Measurements from ENCODE around the gene LANCL2. TPM values are rescaled to one million over a fixed set of nuclear protein-coding genes. Genes with fewer than 3 reads are reported as not detected.

LANCL2 gene
- total and polyA plus RNA-seq, 8 donors: 4.9 to 25.9 (median 16.4) TPM

GRCh38 chr7:55452971-55453370 is 87.8 kb downstream of the LANCL2 start:
- no peak for TF ChIP-seq POLR2A (IDR thresholded peaks at IDR 0.05)
- no peak for TF ChIP-seq POLR2AphosphoS5 (IDR thresholded peaks at IDR 0.05)
- TF ChIP-seq CTCF (IDR thresholded peaks at IDR 0.05): no peak
- no peak for TF ChIP-seq EP300 (IDR thresholded peaks at IDR 0.05)
- Histone ChIP-seq H3K27ac (no peak overlapping the region), H3K36me3 (no peaks in the 10 kb centered on the region), H3K4me1 (no peaks in the 10 kb centered on the region), H3K4me3 (no peak overlapping the region), H3K9me3 (peaks cover 0 to 21% (median 4%) of the 10 kb centered on the region in 4 donors), H3K27me3 (peaks cover 0 to 18% (median 0%) of the 10 kb centered on the region in 3 donors)
- WGBS, 5 donors: 81 to 96% (median 95%) methylated on average over 4 of the region's 4 CpGs
- DNase-seq: no peak
- intact Hi-C loops (cut with DNase I; ENCODE audit: low total_unique reads): no loop called here

GRCh38 chr7:55457801-55458200 is 92.7 kb downstream of the LANCL2 start:
- Histone ChIP-seq H3K9me3 (peaks cover 0 to 46% (median 15%) of the 10 kb centered on the region in 4 donors), H3K27me3 (no peaks in the 10 kb centered on the region), H3K27ac (no peak overlapping the region), H3K36me3 (no peaks in the 10 kb centered on the region), H3K4me1 (no peaks in the 10 kb centered on the region), H3K4me3 (no peak overlapping the region)
- TF ChIP-seq POLR2AphosphoS5 (IDR thresholded peaks at IDR 0.05) (no peak), POLR2A (IDR thresholded peaks at IDR 0.05) (no peak), CTCF (IDR thresholded peaks at IDR 0.05) (no peak), EP300 (IDR thresholded peaks at IDR 0.05) (no peak)
- DNase-seq: no peak
- intact Hi-C loops (cut with DNase I; ENCODE audit: low total_unique reads): no loop called here
- 94 to 98% (median 97%) methylated on average over 1 of the region's 1 CpG for WGBS, 5 donors

GRCh38 chr7:55458351-55458750 is 93.2 kb downstream of the LANCL2 start:
- WGBS, 5 donors: 77 to 93% (median 87%) methylated on average over 1 of the region's 1 CpG

GRCh38 chr7:55463686-55464262 is 98.6 kb downstream of the LANCL2 start:
- DNase-seq: peak in 1 of 2 donors; percentile 14

More at GRCh38 chr7:55458351-55458750, 93.2 kb downstream of the LANCL2 start:
- intact Hi-C loops (cut with DNase I; ENCODE audit: low total_unique reads): no loop called here
- H3K4me3 ChIP-seq: no peak overlapping the region
- H3K4me1 ChIP-seq: no peaks in the 10 kb centered on the region
- no peak for DNase-seq
- H3K36me3 ChIP-seq: peaks cover 0 to 1% (median 0%) of the 10 kb centered on the region in 4 donors
- H3K27ac ChIP-seq: no peak overlapping the region
- TF ChIP-seq POLR2A (IDR thresholded peaks at IDR 0.05) (no peak), CTCF (IDR thresholded peaks at IDR 0.05) (no peak), POLR2AphosphoS5 (IDR thresholded peaks at IDR 0.05) (no peak), EP300 (IDR thresholded peaks at IDR 0.05) (no peak)
- H3K9me3 ChIP-seq: peaks cover 0 to 46% (median 15%) of the 10 kb centered on the region in 4 donors
- H3K27me3 ChIP-seq: no peaks in the 10 kb centered on the region

GRCh38 chr7:55464422-55464821 is 99.3 kb downstream of the LANCL2 start:
- intact Hi-C loops (cut with DNase I; ENCODE audit: low total_unique reads): no loop called here
- no peak for DNase-seq
- Histone ChIP-seq H3K27ac (no peak overlapping the region), H3K4me1 (peaks cover 0 to 5% (median 0%) of the 10 kb centered on the region in 4 donors), H3K36me3 (peaks cover 0 to 52% (median 48%) of the 10 kb centered on the region in 4 donors), H3K27me3 (no peaks in the 10 kb centered on the region), H3K4me3 (no peak overlapping the region), H3K9me3 (peaks cover 0 to 34% (median 8%) of the 10 kb centered on the region in 4 donors)
- WGBS, 5 donors: 86 to 100% (median 96%) methylated on average over 2 of the region's 2 CpGs
- no peak for TF ChIP-seq CTCF (IDR thresholded peaks at IDR 0.05)
- TF ChIP-seq EP300 (IDR thresholded peaks at IDR 0.05): no peak
- TF ChIP-seq POLR2AphosphoS5 (IDR thresholded peaks at IDR 0.05): no peak
- TF ChIP-seq POLR2A (IDR thresholded peaks at IDR 0.05): no peak

More at GRCh38 chr7:55463686-55464262, 98.6 kb downstream of the LANCL2 start:
- no peak overlapping the region for H3K4me3 ChIP-seq
- peaks cover 0 to 34% (median 10%) of the 10 kb centered on the region in 4 donors for H3K9me3 ChIP-seq
- WGBS, 5 donors: 96 to 100% (median 100%) methylated on average over 3 to 4 of the region's 4 CpGs
- no peak overlapping the region for H3K27ac ChIP-seq
- H3K4me1 ChIP-seq: peaks cover 0 to 5% (median 0%) of the 10 kb centered on the region in 4 donors
- no peaks in the 10 kb centered on the region for H3K27me3 ChIP-seq
- intact Hi-C loops (cut with DNase I; ENCODE audit: low total_unique reads): no loop called here
- peaks cover 0 to 49% (median 47%) of the 10 kb centered on the region in 4 donors for H3K36me3 ChIP-seq
- TF ChIP-seq POLR2A (IDR thresholded peaks at IDR 0.05) (no peak), POLR2AphosphoS5 (IDR thresholded peaks at IDR 0.05) (no peak)

Measured in stomach (tissue), 9 donors.